B cell (primary cell): ENCODE data around the gene MRPS11. TPM values are rescaled to one million over a fixed set of nuclear protein-coding genes. Genes with fewer than 3 reads are reported as not detected.

Experiments
- ATAC-seq: fragments of 200-7000 bp; cut with Tn5 transposase; one replicate; pipeline ENCODE4 v1.10.0; 2021; ENCODE audit warnings: low read depth, mild to moderate bottlenecking, moderate number of reproducible peaks, moderate library complexity
- CTCF ChIA-PET: fragments of 350-600 bp; sonication (Branson Sonifier 250); formaldehyde crosslinking; loops from one replicate; lab custom pipeline; 2021; ENCODE audit warnings: antibody characterized with exemption, inconsistent platforms; lab: Charles Lee
- POLR2A ChIA-PET: fragments of 350-600 bp; sonication (Branson Sonifier 250); formaldehyde crosslinking; loops from one replicate; lab custom pipeline; 2021; ENCODE audit warnings: antibody characterized with exemption; lab: Charles Lee
- DNase-seq: peaks from one replicate; pipeline ENCODE4 v3.0.0; 2013
- H2AFZ ChIP-seq: 2 replicates; pipeline ENCODE4 v1.6.1; 2012; ENCODE audit warnings: mild to moderate bottlenecking, low read depth, low read length; ENCODE audit not compliant: insufficient read depth, poor library complexity, severe bottlenecking
- H3K27ac ChIP-seq, 2 donors: 1 replicate in 1 of 2; 2 replicates in 1 of 2; pipeline ENCODE4 v1.5.1; 2012 to 2013; ENCODE audit warnings: low read length in 2 of 2, mild to moderate bottlenecking in 2 of 2, moderate library complexity in 1 of 2
- H3K27me3 ChIP-seq, 4 experiments: fragments of 200-600 bp in 1 of 4; sonication (generic) in 1 of 4; replicated peaks in 1 of 4; 1 replicate in 2 of 4; 2 replicates in 2 of 4; pipeline versions ENCODE4 v1.6.1 to v1.7.0; 2013 to 2016; ENCODE audit warnings: low read length in 3 of 4, mild to moderate bottlenecking in 2 of 4, mixed read lengths in 1 of 4, moderate library complexity in 1 of 4; ENCODE audit not compliant: insufficient read depth in 4 of 4, control insufficient read depth in 3 of 4; ENCODE audit errors: control extremely low read depth in 1 of 4
- H3K36me3 ChIP-seq, 2 experiments: replicated peaks in 1 of 2; 1 replicate in 1 of 2; 2 replicates in 1 of 2; pipeline versions ENCODE4 v1.6.1 to v1.7.1; 2013; ENCODE audit warnings: low read length in 1 of 2; ENCODE audit not compliant: insufficient read depth in 2 of 2, control insufficient read depth in 1 of 2; ENCODE audit errors: control extremely low read depth in 1 of 2, extremely low read depth in 1 of 2
- H3K4me1 ChIP-seq, 2 donors: fragments of 200-600 bp in 1 of 2; sonication (generic) in 1 of 2; 1 replicate in 1 of 2; 2 replicates in 1 of 2; pipeline versions ENCODE4 v1.5.1 to v1.6.1; 2013 to 2017; ENCODE audit warnings: low read length in 2 of 2; ENCODE audit not compliant: control insufficient read depth in 2 of 2, insufficient read depth in 2 of 2
- H3K4me2 ChIP-seq: replicated peaks from 2 replicates; pipeline ENCODE3; 2012; ENCODE audit warnings: mild to moderate bottlenecking, low read depth, low read length; ENCODE audit not compliant: poor library complexity, severe bottlenecking
- H3K4me3 ChIP-seq, 5 experiments: fragments of 200-600 bp in 1 of 5; sonication (generic) in 1 of 5; 1 replicate in 3 of 5; 2 replicates in 2 of 5; pipeline versions ENCODE4 v1.5.1 to v1.7.0; 2011 to 2016; ENCODE audit warnings: low read length in 4 of 5, mild to moderate bottlenecking in 4 of 5, low read depth in 2 of 5, control low read depth in 1 of 5, moderate library complexity in 1 of 5; ENCODE audit not compliant: insufficient read depth in 1 of 5; ENCODE audit errors: control extremely low read depth in 1 of 5, extremely low read depth in 1 of 5
- H3K79me2 ChIP-seq: fragments of 200-600 bp; sonication (generic); one replicate; pipeline ENCODE4 v1.6.0; 2016; ENCODE audit warnings: low read length; ENCODE audit not compliant: control insufficient read depth, insufficient read depth
- H3K9ac ChIP-seq: fragments of 200-600 bp; sonication (generic); 2 replicates; pipeline ENCODE4 v1.6.1; 2017; ENCODE audit warnings: mild to moderate bottlenecking, low read length, moderate library complexity
- H3K9me3 ChIP-seq, 3 donors: one replicate each; pipeline versions ENCODE4 v1.6.1 to v1.7.1; 2013; ENCODE audit warnings: low read length in 2 of 3; ENCODE audit not compliant: control insufficient read depth in 2 of 3, insufficient read depth in 1 of 3; ENCODE audit errors: control extremely low read depth in 1 of 3
- H4K20me1 ChIP-seq: 2 replicates; pipeline ENCODE4 v1.6.0; 2012; ENCODE audit warnings: mild to moderate bottlenecking, low read length; ENCODE audit not compliant: insufficient read depth, control insufficient read depth, poor library complexity, severe bottlenecking
- H3K27ac Mint-ChIP-seq: one replicate; pipeline ENCODE4 v1.8.0; 2021; ENCODE audit warnings: mixed read lengths
- H3K27me3 Mint-ChIP-seq: one replicate; pipeline ENCODE4 v1.8.0; 2021; ENCODE audit warnings: mixed read lengths
- H3K4me1 Mint-ChIP-seq: one replicate; pipeline ENCODE4 v1.8.0; 2021; ENCODE audit warnings: mixed read lengths
- H3K4me3 Mint-ChIP-seq: one replicate; pipeline ENCODE4 v1.8.0; 2021; ENCODE audit warnings: mixed read lengths
- H3K9me3 Mint-ChIP-seq: one replicate; pipeline ENCODE4 v1.8.0; 2022; ENCODE audit warnings: mixed read lengths; ENCODE audit not compliant: insufficient read depth
- CTCF ChIP-seq: fragments of 200-600 bp; IDR thresholded peaks from one replicate; pipeline ENCODE4 v1.8.0; 2022; ENCODE audit warnings: antibody characterized with exemption, mild to moderate bottlenecking
- EZH2 ChIP-seq: IDR thresholded peaks from 2 replicates; pipeline ENCODE4 v1.6.1; 2012; ENCODE audit warnings: borderline replicate concordance, low read depth, mild to moderate bottlenecking, moderate library complexity, low read length; ENCODE audit not compliant: insufficient read depth, poor library complexity, severe bottlenecking
- WGBS: methylation state at CpG from one replicate; pipeline ENCODE4 v1.1.5; 2013; ENCODE audit warnings: missing lambda C conversion rate; ENCODE audit not compliant: insufficient coverage; 5-methylcytosine and 5-hydroxymethylcytosine counted together
- intact Hi-C: fragments of 100-400 bp; cut with micrococcal nuclease; formaldehyde crosslinking; loops from one replicate; pipeline ENCODE4 v1.10.0; 2022
- polyA plus RNA-seq: library from polyadenylated mRNA; depleted of rRNA; stranded (reverse); fragments of >200 nt; gene quantifications from 2 replicates; pipeline ENCODE4 v1.2.3, GENCODE V29; 2012
- total RNA-seq, 2 donors: library from RNA; stranded (reverse); fragments of 120-200 nt in 1 of 2; gene quantifications; 1 replicate in 1 of 2; 2 replicates in 1 of 2; pipeline versions ENCODE4 v1.2.3 to v1.2.4, GENCODE V29; 2013 to 2022

The MRPS11 gene
- total and polyA plus RNA-seq, 2 donors (not counting 1 experiment from before 2014, with no cell fraction given): 21.1 to 37.9 TPM

GRCh38 chr15:88493844-88494243, 26.3 kb downstream of the MRPS11 start:
- DNase-seq (no peak), ATAC-seq (no peak)
- Histone ChIP-seq H4K20me1 (no peaks in the 10 kb centered on the region), H3K36me3 (no peaks in the 10 kb centered on the region), H3K4me2 (no peak overlapping the region), H3K4me1 (no peaks in the 10 kb centered on the region), H3K9me3 (no peaks in the 10 kb centered on the region), H3K9ac (no peak overlapping the region), H2AFZ (no peak overlapping the region), H3K27ac (no peak overlapping the region), H3K4me3 (no peak overlapping the region), H3K27me3 (no peaks in the 10 kb centered on the region), H3K79me2 (no peaks in the 10 kb centered on the region)
- CTCF ChIA-PET: no interaction called here
- Mint-ChIP-seq H3K9me3 (no peaks in the 10 kb centered on the region), H3K27me3 (no peaks in the 10 kb centered on the region), H3K4me3 (no peak overlapping the region), H3K27ac (no peak overlapping the region), H3K4me1 (no peaks in the 10 kb centered on the region)
- no peak for TF ChIP-seq EZH2
- no peak for TF ChIP-seq CTCF
- intact Hi-C loops: no loop called here
- POLR2A ChIA-PET: no interaction called here
- 87% methylated on average over 9 of the region's 10 CpGs for WGBS

- ChIA-PET CTCF (no interaction called here), POLR2A (no interaction called here)
- no peak for ATAC-seq
- Histone ChIP-seq H3K27me3 (no peaks in the 10 kb centered on the region), H3K4me3 (no peak overlapping the region), H3K36me3 (no peaks in the 10 kb centered on the region), H3K4me1 (no peaks in the 10 kb centered on the region), H3K27ac (no peak overlapping the region), H3K79me2 (no peaks in the 10 kb centered on the region), H3K9me3 (no peaks in the 10 kb centered on the region), H4K20me1 (no peaks in the 10 kb centered on the region), H3K9ac (no peak overlapping the region), H2AFZ (no peak overlapping the region), H3K4me2 (no peak overlapping the region)
- DNase-seq: no peak
- TF ChIP-seq EZH2 (no peak), CTCF (no peak)
- WGBS: 98% methylated on average over 10 of the region's 11 CpGs
- H3K27me3 Mint-ChIP-seq: no peaks in the 10 kb centered on the region
- no peaks in the 10 kb centered on the region for H3K4me1 Mint-ChIP-seq
- no peak overlapping the region for H3K27ac Mint-ChIP-seq
- no peaks in the 10 kb centered on the region for H3K9me3 Mint-ChIP-seq
- intact Hi-C loops: no loop called here
- H3K4me3 Mint-ChIP-seq: no peak overlapping the region
Observed at GRCh38 chr15:88497109-88497765, 29.7 kb downstream of the MRPS11 start.
